Body of pancreas (tissue), 4 donors: ENCODE data around the gene RALB.

Source experiments
- CTCF ChIP-seq, 7 experiments: fragments of 450-650 bp in 4 of 7; fragments of 200-600 bp in 3 of 7; sonication (generic) in 3 of 7; IDR thresholded peaks; one replicate each; pipeline ENCODE4 v1.5.1; 2016 to 2019; ENCODE audit warnings: antibody characterized with exemption in 7 of 7
- POLR2A ChIP-seq, 3 donors: fragments of 450-650 bp; IDR thresholded peaks; one replicate each; pipeline ENCODE4 v1.6.1; 2016; ENCODE audit warnings: antibody characterized with exemption in 3 of 3, mild to moderate bottlenecking in 2 of 3

GRCh38 chr2:120308038-120308910, 55.6 kb downstream of the RALB start:
- TF ChIP-seq CTCF (IDR thresholded peaks at IDR 0.05) (no peak), POLR2A (IDR thresholded peaks at IDR 0.05) (no peak)
